ENCODE data around the gene COL27A1.
"Not testable (repeated sequence)": the region's sequence is repeated elsewhere in the genome, so short reads cannot be mapped to it uniquely, and the experiment has no call there.

Gene COL27A1

GRCh38 chr9:114124138-114124537 is 31.2 kb upstream of the COL27A1 start:
- no peak overlapping the region for H3K4me3 ChIP-seq (ENCODE audit: low read length)
- no peak for DNase-seq (ENCODE audit: low read depth)
- no peak for TF ChIP-seq CTCF (IDR thresholded peaks at IDR 0.05; ENCODE audit: insufficient read depth, low read depth, low read length, missing control alignments)

- TF ChIP-seq CTCF (IDR thresholded peaks at IDR 0.05; ENCODE audit: insufficient read depth, low read depth, low read length, missing control alignments), result no peak
- H3K4me3 ChIP-seq (ENCODE audit: low read length), result no peak overlapping the region
These were observed 30.5 kb upstream of the COL27A1 start for GRCh38 chr9:114124666-114125475.

GRCh38 chr9:114125476-114126013 is 29.8 kb upstream of the COL27A1 start:
- no peak for TF ChIP-seq CTCF (IDR thresholded peaks at IDR 0.05; ENCODE audit: insufficient read depth, low read depth, low read length, missing control alignments)
- DNase-seq (ENCODE audit: low read depth), result no peak
- no peak overlapping the region for H3K4me3 ChIP-seq (ENCODE audit: low read length)

More at GRCh38 chr9:114124666-114125475, 30.5 kb upstream of the COL27A1 start:
- no peak for DNase-seq (ENCODE audit: low read depth)

- no peak for DNase-seq (ENCODE audit: low read depth)
- TF ChIP-seq CTCF (IDR thresholded peaks at IDR 0.05; ENCODE audit: insufficient read depth, low read depth, low read length, missing control alignments), result no peak
- no peak overlapping the region for H3K4me3 ChIP-seq (ENCODE audit: low read length)
These were observed 28.9 kb upstream of the COL27A1 start for GRCh38 chr9:114126247-114127060.

- H3K4me3 ChIP-seq (ENCODE audit: low read length); DNase-seq (ENCODE audit: low read depth): not testable (repeated sequence)
These were observed 26.6 kb upstream of the COL27A1 start for GRCh38 chr9:114128759-114129158.

GRCh38 chr9:114130141-114130540 is 25.2 kb upstream of the COL27A1 start:
- no peak overlapping the region for H3K4me3 ChIP-seq (ENCODE audit: low read length)
- DNase-seq (ENCODE audit: low read depth), result no peak
- TF ChIP-seq CTCF (IDR thresholded peaks at IDR 0.05; ENCODE audit: insufficient read depth, low read depth, low read length, missing control alignments), result no peak

GRCh38 chr9:114130624-114131277 is 24.6 kb upstream of the COL27A1 start:
- no peak for TF ChIP-seq CTCF (IDR thresholded peaks at IDR 0.05; ENCODE audit: insufficient read depth, low read depth, low read length, missing control alignments)
- H3K4me3 ChIP-seq (ENCODE audit: low read length), result no peak overlapping the region
- no peak for DNase-seq (ENCODE audit: low read depth)

Data from epithelial cell of esophagus (primary cell).